Hematopoietic multipotent progenitor cell treated with erythropoietin and hydrocortisone succinate and interleukin-3 and kit ligand, for 8 days (in vitro differentiated cells): ENCODE data around the gene FRAT2.
"Not testable (repeated sequence)": the region's sequence is repeated elsewhere in the genome, so short reads cannot be mapped to it uniquely, and the experiment has no call there.

Source experiments
- DNase-seq: peaks from one replicate; pipeline ENCODE4 v3.0.0-alpha.2; 2015

Gene FRAT2

DNA sequence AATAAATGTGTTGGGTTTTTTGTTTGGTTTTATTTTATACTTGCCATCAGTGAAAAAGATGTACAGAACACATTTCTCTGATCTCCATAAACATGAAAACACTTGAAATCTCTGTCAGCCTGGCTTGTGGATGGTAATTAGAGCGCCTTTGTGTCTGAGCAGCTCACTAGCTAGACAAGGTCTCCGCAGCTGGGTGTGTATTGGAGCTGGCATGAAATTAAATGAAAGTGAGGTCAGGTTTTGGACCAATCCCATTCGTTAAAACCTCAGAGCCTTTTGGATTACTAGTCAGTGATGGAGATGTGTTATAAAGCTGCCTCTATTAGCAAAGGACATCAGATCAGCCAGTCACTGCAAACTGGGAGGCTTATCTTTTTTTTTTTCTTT lies 12.7 kb downstream of the FRAT2 start:
- peak; percentile 17 for DNase-seq

DNA sequence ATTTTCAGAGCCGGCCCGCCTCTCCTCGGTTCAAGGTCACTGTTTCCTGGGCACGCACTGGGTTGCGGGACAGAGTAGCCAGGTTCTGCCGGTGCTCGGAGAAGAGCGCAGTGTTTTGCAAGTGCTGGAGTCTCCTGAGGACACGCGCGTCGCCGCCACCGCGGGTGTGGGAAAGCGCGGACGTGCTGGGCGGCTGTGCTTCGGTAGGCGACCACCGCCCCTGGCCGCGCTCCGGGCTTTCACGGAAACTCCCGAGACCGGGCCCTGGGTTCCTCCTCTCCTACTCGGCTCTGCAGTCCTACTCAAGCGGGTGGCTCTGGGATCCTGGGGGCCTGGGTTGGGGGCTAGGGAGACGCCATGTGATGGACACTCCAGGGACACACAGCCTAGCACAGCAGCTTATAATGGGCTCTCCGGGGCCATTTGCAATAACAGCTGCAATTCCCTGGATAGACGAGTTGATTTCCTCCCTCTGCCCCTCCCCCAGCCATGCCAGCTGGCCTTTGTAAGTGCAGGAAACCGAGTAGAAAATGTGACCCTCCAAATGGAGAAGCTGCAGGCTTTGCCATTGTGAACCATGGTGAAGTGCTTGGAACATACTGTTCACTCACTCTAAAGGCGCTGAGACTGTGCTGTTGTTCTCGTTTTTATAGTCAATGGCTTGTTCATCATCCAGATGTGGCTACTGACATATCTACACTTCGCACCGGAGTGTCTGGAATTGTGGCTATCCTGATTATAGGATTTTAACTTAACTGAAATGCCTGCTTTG lies 13.3 kb downstream of the FRAT2 start:
- DNase-seq = peak; percentile 41

DNA sequence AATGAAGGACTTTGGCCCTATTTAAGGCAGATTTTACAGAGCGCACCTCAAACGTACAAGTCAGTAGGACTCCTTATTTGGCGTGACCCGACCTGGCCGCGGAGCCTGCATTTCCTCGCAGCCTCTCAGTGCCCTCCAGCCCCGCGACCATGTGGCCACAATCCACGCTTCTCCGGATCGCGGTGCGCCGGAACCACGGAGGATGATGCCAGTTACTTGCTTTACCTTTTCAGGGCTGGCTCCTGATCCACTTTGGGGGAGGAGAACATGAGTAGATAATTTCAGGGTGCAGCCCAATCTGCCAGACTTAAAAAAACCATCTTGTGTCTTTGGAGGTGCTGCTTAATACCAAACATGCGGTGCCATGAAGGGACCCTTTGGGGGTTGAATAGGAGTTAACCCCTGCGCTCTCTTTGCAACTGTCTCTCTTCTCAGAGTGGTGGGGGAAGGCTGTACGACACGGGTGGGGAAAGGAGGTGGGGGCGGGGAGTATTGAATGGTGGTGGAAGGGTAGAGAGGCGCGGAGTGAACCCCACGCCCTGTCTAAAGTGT lies 14.0 kb downstream of the FRAT2 start:
- DNase-seq = no peak

DNA sequence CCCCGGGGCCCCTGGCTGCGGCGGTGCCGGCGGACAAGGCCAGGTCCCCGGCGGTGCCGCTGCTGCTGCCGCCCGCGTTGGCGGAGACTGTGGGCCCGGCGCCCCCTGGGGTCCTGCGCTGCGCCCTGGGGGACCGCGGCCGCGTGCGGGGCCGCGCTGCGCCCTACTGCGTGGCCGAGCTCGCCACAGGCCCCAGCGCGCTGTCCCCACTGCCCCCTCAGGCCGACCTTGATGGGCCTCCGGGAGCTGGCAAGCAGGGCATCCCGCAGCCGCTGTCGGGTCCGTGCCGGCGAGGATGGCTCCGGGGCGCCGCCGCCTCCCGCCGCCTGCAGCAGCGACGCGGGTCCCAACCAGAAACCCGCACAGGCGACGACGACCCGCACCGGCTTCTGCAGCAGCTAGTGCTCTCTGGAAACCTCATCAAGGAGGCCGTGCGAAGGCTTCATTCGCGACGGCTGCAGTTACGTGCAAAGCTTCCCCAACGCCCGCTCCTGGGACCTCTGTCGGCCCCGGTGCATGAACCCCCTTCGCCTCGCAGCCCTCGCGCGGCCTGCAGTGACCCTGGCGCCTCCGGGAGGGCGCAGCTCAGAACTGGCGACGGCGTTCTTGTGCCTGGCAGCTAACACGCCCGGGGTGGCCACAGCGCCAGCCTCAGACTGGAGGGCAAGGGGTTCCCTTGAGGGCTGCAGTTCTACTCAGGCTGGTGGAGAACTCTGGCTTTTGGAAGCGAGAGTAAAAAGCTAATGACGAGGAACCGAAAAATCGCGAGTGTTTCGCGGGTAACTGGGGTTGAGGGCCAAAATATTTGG lies 14.7 kb downstream of the FRAT2 start:
- peak; percentile 73 for DNase-seq

DNA sequence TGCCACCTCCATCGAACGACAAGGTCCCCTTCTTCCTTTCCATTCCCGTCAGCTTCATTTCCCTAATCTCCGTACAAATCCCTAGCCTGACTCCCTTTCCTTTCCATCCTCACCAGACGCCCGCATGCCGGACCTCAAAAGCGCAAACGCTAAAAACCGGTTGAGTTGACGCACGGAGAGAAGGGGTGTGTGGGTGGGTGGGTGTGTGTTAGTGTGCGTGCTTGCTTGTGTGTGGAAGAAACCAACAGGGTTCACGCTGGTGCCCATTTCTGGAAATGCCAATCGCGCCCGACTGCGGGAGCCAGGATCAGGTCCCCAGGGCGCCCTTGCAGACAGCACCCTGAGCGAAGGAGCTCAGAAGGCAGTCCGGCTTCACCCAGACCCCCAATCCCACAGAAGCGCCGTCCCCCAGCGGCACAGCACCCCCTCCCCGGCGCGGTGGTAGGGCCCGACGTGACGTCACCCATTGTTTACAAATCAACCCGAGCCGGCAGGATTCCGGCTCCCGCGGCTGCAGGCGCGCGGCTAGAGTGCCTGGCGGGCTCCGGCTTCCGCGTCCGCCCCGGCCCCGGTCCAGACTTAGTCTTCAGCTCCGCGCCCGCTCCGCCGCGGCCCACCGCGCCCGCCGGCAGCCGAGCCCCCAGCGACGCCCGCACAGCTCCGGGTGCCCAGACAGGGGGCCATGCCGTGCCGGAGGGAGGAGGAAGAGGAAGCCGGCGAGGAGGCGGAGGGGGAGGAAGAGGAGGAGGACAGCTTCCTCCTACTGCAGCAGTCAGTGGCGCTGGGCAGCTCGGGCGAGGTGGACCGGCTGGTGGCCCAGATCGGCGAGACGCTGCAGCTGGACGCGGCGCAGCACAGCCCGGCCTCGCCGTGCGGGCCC lies 15.5 kb downstream of the FRAT2 start, which contains the start of gene FRAT1:
Gene FRAT1, plus strand, starts transcription at position 500 of the 880 bp plus-strand sequence. Its CDS starts 183 bp downstream, at position 683.
- peak; percentile 88 for DNase-seq

DNA sequence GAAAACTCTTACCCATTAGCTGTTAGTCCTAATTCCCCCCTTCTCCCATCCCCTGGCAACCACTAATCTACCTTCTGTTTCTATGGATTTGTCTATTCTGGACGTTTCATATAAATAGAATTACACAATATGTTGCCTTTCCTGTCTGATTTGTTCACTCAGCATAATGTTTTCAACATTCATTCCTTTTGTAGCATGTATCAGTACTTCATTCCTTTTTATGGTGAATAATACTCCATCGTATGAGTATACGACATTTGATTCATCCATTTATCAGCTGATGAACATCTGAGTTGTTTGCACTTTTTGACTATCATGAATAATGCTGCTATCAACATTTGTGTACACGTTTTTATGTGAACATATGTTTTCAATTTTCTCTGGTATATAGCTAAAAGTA lies 19.9 kb downstream of the FRAT2 start:
- DNase-seq = no peak

DNA sequence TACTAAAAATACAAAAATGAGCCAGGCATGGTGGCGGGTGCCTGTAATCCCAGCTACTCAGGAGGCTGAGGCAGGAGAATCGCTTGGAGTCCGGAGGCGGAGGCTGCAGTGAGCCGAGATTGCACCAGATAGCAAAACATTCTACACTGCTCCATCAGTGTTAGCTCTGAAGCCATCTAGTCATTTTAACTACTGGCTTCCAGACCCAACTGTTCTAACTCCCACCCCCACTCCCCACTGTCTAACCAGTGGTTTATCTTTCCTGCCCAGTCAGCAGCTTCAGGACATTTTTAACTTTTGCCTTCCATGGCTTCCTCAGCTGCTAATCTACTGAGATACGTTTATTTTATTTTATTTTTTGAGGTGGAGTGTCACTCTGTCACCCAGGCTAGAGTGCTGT lies 21.6 kb downstream of the FRAT2 start:
- peak; percentile 72 for DNase-seq

DNA sequence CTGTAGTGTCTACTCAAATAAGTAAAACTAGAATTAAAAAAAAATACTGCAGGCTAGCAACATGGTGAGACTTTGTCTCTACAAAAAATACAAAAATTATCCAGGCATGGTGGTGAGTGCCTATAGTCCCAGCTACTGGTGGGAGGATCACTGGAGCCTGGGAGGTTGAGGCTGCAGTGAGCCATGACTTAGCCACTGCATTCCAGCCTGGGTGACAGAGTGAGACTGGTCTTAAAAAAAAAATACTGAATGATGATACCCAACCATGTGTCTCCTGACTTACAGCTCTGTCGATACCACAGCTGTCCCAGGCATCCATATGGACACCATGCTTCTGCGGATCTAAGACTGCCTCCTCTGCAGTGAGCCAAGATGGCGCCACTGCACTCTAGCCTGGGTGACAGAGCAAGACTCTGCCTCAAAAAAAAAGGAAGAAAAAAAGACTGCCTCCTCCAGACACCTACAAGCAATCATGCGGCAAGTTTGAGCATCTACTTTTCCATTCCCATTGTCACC lies 23.4 kb downstream of the FRAT2 start:
- no peak for DNase-seq

DNA sequence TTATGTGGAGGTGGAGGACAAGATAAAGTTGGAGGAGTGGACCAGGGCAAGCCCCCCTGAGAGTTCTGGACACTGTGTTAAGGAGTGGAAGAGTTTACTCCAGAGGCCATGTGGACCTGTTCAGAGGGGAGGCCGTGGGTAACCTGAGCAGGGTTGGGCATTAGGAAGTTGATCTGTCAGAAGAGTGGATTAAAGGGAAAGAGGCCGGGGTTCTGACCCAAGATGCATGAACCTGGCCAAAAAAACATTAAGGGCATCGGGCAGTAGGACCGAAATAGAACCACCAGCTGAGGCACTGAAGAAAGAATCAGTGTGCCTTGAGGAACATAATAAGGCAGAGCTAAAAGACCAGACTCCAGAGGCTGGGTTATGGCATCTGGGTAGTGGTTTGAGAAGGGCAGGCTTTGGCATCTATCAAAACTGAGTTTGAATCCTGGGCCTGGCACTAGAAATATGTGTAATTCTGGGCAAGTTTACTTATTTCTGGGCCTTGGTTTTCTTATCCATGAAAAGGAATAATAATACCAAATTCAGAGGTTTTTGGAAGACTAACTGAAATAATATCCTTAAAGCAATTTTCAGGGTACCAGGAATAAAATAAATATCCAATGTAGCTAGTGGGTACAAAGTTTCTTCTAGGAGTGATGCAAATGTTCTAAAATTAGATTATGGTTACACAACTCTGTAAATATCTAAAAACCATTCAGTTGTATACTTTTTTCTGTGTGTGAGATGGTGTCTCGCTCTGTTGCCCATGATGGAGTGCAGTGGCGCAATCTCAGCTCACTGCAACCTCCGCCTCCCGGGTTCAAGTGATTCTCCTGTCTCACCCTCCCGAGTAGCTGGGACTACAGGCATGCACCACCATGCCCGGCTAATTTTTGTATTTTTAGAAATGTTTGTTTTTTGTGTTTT lies 26.4 kb downstream of the FRAT2 start:
- DNase-seq = no peak

DNA sequence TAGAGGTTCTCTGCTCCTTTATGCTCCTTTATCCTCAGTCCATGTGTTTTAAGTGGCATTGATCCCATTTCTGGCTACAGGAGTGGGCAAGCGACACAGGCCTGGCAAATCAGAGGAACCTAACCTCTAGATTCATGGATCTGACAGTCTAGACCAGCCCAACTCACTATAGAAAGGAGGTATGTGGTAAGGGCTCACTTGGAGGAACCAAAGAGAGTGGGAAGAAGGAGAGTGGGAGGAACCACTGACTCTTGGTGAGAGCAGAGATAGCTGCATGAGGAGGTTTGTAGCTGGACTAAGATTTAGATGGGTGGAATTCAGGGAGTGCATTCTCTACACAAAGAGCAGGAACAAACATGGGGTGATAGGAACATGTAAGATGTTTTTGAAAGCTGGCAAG lies 27.1 kb downstream of the FRAT2 start:
- DNase-seq = no peak

DNA sequence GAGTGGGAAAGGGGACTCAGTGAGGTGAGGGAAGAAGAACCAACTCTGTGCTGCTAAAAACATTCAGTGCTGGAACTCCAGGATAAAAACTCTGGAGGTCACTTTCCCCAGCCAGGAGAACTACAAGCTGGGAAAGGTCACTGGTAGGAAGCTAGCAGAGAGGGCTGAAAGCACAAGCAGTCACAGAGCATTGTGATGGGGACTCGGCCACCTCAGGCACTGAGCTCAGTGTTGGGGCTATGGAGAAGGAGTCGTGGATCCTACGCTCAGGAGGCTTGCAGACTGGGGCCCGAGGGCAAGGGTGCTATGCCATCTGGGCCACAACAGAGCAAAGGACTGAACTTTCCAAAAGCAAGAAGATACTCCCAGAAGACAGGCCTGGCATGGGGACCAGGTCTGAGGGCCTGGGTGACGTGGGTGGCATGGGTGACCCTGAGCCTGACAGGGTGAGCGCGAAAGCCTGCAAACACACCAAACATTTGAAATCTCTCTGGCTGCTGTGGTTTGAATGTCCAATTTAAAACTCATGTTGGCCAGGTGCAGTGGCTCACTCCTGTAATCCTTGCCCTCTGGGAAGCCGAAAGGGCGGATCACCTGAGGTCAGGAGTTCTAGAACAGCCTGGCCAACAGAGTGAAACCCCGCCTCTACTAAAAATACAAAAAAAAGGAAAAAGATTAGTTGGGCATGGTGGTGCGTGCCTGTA lies 32.3 kb downstream of the FRAT2 start:
- DNase-seq = no peak

DNA sequence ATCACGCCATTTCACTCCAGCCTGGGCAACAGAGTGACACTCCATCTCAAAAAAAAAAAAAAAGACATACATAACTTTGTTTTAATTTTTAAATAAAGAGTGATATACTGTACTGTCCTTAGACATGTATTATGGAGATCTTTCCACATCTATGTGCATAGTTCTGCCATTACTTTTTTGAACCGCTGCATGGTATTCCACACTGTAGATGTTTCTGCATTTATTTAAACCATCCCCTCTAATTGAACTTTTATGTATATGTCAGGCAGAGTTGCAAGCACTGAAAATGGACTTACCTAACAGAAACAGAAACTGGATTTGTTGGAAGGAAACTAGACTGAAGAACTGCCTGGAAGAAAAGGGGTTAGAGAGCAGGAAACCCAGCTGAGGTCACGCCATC lies 33.5 kb downstream of the FRAT2 start:
- DNase-seq = no peak

DNA sequence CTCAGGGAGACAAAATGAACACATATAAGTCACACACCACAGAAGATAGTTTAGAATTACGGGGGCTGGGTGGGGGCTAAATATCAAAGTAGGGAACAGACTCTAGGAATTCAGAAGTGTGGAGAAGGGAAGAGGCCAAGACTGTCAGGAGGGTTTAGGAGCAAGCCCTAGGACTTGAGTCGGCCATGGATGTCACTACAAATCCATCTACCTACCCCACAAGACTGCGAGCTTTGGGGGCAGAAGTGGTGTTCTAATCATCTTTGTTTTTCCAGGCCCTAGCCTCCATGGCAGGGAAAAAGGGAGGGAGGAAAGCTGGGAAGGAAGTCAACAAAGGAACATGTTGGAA lies 36.3 kb downstream of the FRAT2 start:
- DNase-seq = no peak

DNA sequence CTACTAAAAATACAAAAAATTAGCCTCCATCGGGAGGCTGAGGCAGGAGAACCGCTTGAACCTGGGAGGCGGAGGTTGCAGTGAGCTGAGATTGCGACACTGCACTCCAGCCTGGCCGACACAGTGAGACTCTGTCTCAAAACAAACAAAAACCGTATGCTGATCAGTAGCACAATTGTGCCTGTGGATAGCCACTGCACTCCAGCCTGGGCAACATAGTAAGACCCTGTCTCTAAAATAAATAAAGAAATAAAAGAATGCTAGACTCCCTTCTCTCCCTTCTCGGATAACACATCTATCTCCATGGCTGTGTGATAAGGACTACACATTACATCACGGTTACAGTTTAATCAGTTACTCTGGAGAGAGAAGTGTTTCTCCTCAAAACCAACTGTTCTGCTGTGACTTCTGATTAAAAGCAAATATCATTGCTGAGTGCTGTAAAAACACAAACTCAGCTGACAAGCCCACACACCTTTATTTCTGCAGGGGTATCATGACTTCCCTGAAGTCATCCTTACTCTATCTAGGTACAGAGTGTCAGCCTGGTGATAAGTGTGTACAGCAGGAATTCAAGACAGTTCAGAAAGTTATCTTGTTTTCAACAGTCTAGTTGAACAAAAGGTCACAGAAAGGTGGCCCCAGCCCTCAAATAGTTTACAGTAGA lies 36.8 kb downstream of the FRAT2 start:
- DNase-seq = peak; percentile 79

DNA sequence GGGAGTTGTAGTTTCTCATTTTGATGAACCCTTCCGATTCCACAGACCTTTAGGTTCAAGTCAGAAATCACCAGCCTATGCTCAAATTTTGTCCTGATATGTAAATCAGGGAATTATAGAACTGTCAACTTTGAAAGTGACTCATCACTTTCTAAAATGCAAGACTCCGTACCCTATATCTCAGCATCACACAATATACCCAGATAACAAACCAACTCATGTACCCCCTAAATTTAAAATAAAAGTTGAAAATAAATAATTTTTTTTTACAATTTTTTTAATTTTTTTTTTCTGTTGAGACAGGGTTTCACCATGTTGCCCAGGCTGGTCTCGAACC lies 41.7 kb downstream of the FRAT2 start:
- no peak for DNase-seq

DNA sequence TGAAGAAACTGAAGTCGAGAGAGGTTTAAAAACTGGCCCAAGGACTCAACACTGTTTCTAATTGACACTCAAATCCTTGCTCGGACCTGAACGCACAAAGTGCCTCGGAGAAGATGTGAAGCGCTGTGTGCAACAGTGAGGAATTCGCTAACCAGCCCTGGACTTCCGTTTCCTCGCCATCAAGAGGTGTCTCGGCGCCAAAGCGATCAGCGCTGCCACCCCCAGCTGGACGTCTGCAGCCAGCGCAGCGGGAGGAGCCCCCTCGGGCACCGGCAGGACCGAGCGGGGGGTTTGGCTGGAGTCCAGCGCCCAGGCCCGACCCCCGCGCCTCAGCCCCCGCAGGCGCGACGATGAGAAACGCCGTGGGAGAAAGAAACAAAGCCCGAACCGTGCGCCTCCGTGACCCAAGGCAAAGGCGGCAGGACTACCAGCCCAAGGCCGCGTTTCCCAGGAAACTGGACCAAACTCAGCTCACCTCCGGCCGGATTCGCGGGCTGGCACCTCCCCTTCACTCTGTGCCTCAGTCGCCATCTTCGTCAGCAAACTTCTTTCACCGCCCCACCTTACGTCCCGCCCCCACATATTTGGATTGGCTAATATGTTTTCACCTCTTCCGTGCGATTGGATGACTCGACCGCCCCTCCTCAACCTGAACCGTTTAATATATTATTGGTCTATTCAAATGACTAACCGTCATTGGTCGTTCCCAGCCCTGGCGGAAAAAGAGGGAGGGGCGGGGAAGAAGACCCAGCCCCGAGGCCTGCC lies 42.2 kb downstream of the FRAT2 start, which contains the start of gene ARHGAP19:
Gene ARHGAP19, minus strand, starts transcription at position 541 of the 765 bp plus-strand sequence. Its CDS starts 10 bp downstream, at position 531.
- DNase-seq = peak; percentile 99

DNA sequence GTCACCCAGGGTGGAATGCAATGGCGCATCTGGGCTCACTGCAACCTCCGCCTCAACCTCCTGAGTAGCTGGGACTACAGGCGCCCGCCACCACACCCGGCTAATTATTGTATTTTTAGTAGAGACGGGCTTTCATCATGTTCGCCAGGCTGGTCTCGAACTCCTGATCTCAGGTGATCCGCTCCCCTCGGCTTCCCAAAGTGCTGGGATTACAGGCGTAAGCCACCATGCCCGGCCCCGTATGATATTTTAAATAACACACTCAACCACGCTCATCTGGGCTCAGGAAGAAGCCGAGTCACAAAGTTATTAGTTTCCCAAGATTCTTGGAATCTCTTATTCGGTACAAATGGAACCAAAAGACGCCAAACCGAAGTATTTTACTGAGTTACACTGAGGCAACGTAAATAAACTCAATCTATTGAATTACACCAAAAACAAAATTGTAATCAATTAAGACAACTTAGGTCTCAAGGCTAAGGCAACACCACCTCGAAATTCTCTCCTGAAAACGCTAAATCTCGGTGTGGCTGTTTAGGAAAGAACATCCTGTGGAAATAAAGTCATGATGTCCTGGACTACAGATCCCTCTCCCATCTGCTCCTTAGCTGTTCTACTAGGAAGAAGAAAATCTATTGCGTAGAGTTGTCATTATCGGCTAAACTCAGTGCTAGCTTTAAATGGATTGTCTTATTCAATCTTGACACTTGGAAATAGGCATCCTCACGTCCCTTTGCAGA lies 43.0 kb downstream of the FRAT2 start:
- no peak for DNase-seq

DNA sequence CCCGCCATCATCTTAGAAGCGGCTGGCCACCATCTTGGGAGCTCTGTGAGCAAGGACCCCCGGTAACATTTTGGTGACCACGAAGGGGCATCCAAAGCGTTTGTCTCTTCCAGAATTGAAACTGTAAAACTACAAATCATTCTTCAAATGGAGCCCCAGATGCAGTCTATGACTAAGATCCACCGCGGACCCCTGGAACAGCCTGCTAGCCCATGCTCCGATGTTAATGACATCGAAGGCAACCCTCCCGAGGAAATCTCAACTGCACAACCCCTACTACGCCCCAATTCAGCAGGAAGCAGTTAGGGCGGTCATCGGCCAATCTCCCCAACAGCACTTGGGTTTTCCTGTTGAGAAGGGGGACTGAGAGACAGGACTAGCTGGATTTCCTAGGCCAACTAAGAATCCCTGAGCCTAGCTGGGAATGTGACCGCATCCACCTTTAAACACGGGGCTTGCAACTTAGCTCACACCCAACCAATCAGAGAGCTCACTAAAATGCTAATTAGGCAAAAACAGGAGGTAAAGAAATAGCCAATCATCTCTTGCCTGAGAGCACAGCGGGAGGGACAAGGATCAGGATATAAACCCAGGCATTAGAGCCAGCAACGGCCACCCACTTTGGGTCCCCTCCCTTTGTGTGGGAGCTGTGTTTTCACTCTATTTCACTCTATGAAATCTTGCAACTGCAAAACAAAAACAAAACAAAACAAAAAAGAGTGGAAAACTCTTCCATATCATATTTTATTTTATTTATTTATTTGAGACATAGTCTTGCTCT lies 43.8 kb downstream of the FRAT2 start:
- not testable (repeated sequence) for DNase-seq
